ENCODE measurements around the gene USF1.
"Not testable (repeated sequence)": the region's sequence is repeated elsewhere in the genome, so short reads cannot be mapped to it uniquely, and the experiment has no call there.

- TF ChIP-seq CTCF (optimal IDR thresholded peaks at IDR 0.05 in 1 of 3, IDR thresholded peaks at IDR 0.05 in 1 of 3, conservative IDR thresholded peaks at IDR 0.05 in 1 of 3; ENCODE audit: extremely low read depth in 1 of 3, insufficient read depth in 2 of 3, low read length in 3 of 3); EZH2 (IDR thresholded peaks at IDR 0.05; ENCODE audit: low read length): not testable (repeated sequence)
Observed at GRCh38 chr1:161019111-161019660, 26.6 kb downstream of the USF1 start.

All from keratinocyte (primary cell).